ENCODE measurements around the gene CDK12.
"Not testable (repeated sequence)": the region's sequence is repeated elsewhere in the genome, so short reads cannot be mapped to it uniquely, and the experiment has no call there.

CDK12 gene

DNA sequence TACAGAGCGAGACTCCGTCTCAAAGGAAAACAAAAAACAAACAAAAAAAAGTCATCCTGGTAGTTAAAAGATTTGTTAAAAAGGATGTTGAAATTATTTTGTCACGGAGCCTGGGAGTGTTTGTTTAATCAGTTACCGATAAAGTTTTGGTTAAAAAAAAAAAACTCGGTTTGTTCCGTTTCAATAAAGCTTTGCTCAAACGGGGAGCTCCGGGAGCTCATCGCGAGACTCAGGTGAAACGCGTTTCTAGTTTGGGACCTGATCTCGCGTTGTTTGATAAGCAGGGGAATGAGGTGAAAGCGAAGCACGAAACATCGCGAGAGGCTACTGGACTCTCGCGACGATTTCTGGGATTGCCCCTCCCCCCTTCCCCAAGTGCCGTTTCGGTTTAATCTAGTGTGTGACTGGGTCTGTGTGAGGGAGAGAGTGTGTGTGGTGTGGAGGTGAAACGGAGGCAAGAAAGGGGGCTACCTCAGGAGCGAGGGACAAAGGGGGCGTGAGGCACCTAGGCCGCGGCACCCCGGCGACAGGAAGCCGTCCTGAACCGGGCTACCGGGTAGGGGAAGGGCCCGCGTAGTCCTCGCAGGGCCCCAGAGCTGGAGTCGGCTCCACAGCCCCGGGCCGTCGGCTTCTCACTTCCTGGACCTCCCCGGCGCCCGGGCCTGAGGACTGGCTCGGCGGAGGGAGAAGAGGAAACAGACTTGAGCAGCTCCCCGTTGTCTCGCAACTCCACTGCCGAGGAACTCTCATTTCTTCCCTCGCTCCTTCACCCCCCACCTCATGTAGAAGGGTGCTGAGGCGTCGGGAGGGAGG, at the start of gene CDK12:
CDK12 (plus strand) TSS at position 374 of the 813 bp plus-strand sequence. CDS start 586 bp downstream, outside the sequence.
- DNase-seq (ENCODE audit: low read depth) = peak; percentile 85

DNA sequence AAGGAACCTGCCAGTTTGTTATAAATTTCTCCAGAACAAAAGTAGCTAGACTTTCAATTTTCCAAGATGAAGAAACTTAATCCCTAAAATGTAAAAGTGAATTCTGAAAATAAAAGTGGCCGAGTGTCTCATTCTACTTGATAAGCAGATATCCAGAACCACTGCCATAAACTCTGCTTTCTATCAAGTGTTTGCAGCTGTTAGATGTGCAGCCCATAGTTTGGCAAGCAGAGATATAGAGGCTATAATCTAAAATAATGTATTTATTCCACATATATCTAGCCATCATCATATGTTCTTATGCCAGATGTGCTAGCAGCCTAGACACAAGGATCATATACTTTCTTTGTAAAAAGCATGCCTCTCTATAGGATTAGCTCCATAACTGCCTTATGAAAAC, 45.1 kb upstream of the CDK12 start:
- DNase-seq (ENCODE audit: low read depth) = no peak

DNA sequence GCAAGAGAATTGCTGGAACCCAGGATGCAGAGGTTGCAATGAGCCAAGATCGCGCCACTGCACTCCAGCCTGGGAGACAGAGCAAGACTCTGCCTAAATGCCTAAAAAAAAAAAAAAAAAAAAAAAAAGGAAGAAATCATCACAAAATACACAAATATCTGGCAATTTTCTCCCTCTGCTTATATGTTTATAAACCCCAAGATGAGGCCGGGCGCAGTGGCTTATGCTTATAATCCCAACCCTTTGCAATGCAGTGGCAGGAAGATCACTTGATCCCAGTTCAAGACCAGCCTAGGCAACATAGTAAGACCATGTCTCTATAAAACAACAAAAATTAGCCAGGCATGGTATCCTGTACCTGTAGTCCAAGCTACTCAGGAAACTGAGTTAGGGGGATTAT, 31.7 kb upstream of the CDK12 start:
- no peak for DNase-seq (ENCODE audit: low read depth)

DNA sequence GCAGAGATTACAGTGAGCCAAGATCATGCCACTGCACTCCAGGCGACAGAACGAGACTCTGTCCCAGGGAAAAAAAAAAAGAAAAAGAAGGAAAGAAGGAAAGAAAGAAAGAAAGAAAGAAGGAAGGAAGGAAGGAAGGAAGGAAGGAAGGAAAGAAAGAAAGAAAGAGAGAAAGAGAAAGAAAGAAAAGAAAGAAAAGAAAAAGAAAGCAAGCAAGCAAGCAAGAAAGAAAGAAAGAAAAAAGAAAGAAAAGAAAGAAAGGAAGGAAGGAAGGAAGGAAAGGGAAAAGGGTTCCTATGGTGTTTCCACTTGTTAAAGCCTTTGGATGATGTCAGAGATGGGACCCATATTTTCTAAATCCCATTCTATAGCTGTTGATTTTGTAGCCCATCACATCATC, 21.4 kb upstream of the CDK12 start:
- not testable (repeated sequence) for DNase-seq (ENCODE audit: low read depth)

DNA sequence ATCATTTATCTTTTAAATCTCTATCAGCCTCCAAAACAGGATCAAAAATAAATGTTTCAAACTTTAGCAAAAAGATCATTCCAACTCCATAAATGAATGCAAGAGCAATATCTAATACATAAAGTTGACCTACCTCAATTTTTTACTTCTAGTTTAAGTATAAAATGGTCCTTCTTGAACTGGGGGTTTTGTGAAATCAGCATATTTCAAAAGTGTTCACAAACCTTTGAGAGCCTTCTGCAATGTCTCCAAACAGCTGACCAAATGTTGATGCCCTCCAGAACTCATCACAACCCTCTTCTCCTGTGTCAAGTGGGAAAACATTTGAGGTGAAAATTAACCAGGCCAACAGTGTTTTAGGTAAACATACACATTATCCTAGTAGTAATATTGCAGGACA, 18.0 kb upstream of the CDK12 start:
- no peak for DNase-seq (ENCODE audit: low read depth)

DNA sequence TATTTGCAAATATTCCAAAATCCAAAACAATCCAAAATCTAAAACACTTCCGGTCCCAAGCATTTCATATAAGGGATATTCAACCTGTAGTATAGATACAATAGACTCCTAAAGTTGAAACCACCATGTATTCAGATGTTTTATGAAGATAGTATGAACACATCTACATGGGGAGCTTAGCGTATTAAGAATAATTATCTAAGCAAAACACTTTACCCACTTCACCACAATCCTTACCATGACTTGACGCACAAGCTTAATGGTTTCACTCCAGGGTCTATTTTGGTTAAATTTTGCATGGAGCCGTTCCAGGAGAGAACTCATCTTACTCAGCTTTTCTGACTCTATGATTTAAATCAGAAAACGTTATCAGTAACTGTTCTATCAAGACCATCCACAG, 13.7 kb upstream of the CDK12 start:
- DNase-seq (ENCODE audit: low read depth) = no peak

DNA sequence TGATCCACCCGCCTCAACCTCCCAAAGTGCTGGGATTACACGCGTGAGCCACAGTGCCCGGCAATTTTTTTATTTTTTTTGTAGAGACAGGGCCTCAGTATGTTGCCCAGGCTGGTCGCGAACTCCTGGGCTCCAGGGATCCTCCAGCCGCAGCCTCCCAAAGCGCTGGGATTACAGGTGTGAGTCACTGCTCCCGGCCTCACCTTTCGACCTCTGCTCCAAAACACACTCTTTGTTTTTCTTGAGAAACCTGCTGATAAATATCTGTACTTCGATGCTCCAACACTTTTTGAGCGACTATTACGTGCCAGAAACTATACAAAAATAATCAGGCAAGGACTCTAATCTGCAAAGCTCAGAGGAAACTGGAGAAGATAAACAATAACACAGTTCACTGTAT, 11.2 kb upstream of the CDK12 start:
- DNase-seq (ENCODE audit: low read depth) = no peak

DNA sequence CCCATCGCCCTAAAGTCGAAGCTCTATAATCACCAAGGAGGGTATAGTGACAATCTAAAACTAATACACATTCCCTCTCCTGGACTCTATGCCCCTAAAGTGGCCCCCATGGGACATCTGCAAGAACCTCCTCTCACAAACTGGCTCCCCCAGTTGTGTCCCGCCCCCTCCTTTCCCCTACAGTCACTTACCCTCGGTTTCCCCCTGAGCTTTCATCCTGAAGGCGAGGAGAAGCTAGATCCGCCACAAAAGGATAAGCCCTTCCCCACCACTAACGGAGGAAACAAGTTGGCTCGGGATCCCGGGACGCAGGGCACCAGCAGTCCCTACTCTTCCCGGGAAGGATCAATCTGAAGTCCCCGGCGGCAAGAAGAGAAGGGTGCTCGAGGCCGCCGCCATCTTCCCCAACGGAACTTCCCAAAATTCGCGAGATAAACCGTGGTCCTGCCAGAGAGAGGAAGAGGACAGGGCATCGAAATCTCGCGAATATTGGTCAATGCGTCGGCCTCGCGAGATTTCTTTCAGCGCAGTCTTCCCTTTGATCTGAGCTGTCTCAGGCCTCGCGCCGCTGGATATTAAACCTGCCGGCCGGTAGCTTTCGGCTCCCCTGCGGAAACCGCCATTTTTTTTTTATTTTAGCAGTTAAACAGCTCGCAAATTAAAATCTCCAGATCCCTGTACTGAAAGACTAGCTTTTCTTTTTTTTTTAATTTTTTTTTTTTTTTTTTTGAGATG, 10.3 kb upstream of the CDK12 start, which contains the start of gene MED1:
MED1 (minus strand) TSS at position 417 of the 735 bp plus-strand sequence; CDS start at position 216, 201 bp downstream.
- peak; percentile 83 for DNase-seq (ENCODE audit: low read depth)

DNA sequence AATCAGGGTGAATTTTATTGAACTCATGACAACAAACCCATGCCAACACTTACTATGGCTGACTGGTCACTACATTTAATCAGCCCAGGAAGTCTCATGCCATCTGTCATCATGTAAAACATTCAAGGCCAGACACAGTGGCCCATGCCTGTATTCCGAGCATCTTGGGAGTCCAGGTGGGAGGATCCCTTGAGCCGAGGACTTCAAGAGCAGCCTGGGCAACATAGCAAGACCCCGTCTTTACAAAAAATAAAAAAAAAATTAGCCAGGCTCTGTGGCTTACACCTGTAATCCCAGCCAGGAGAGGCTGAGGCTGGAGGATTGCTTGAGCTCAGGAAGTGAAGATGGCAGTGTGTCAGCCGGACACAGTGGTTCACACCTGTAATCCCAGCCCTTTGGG, 5.4 kb upstream of the CDK12 start:
- no peak for DNase-seq (ENCODE audit: low read depth)

DNA sequence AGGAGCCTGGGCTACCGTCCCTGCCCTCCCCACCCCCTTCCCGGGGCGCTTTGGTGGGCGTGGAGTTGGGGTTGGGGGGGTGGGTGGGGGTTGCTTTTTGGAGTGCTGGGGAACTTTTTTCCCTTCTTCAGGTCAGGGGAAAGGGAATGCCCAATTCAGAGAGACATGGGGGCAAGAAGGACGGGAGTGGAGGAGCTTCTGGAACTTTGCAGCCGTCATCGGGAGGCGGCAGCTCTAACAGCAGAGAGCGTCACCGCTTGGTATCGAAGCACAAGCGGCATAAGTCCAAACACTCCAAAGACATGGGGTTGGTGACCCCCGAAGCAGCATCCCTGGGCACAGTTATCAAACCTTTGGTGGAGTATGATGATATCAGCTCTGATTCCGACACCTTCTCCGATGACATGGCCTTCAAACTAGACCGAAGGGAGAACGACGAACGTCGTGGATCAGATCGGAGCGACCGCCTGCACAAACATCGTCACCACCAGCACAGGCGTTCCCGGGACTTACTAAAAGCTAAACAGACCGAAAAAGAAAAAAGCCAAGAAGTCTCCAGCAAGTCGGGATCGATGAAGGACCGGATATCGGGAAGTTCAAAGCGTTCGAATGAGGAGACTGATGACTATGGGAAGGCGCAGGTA, 762 bp downstream of the CDK12 start:
- peak; percentile 1 for DNase-seq (ENCODE audit: low read depth)

DNA sequence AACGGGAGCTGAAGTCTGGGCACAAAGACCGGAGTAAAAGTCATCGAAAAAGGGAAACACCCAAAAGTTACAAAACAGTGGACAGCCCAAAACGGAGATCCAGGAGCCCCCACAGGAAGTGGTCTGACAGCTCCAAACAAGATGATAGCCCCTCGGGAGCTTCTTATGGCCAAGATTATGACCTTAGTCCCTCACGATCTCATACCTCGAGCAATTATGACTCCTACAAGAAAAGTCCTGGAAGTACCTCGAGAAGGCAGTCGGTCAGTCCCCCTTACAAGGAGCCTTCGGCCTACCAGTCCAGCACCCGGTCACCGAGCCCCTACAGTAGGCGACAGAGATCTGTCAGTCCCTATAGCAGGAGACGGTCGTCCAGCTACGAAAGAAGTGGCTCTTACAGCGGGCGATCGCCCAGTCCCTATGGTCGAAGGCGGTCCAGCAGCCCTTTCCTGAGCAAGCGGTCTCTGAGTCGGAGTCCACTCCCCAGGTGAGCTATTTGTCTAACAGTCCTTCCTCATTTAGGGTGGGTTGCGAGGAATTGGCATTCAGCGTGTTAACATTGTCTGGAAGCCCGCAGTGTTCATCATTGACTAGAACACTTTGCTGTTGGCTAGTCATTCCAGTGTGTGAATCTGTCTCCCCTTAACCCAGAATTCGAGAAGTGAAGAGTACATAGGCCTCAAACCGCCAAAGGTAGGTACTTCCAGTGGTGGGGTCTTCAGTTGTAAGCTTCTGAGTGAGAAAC, 1.5 kb downstream of the CDK12 start:
- DNase-seq (ENCODE audit: low read depth) = no peak

DNA sequence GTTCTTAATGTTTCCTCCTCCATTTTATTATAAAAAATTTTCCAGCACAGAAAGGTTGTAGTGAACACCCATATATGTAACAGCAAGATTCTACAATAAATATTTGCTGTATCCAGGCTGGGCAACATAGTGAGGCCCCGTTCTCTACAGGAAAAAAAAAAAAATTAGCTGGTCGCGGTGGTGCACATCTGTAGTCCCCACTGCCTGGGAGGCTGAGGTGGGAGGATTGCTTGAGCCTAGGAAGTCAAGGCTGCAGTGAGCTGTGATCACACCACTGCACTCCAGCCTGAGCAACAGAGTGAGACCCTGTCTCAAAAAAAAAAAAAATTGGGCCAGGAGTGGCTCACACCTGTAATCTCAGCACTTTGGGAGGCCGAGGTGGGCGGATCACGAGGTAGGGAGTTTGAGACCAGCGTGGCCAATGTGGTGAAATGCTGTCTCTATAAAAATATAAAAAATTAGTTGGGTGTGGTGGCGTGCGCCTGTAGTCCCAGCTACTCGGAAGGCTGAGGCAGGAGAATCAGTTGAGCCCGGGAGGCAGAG, 3.4 kb downstream of the CDK12 start:
- DNase-seq (ENCODE audit: low read depth) = not testable (repeated sequence)

DNA sequence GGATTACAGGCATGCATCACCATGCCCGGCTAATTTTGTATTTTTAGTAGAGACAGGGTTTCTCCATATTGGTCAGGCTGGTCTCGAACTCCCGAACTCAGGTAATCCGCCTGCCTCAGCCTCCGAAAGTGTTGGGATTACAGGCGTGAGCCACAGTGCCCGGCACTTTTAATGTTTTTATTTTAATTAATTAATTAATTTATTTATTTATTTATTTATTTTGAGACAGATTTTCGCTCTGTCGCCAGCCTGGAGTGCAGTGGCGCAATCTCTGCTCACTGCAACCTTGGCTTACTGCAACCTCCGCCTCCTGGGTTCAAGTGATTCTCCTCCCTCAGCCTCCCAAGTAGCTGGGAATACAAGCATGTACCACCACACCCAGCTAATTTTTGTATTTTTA, 7.3 kb downstream of the CDK12 start:
- not testable (repeated sequence) for DNase-seq (ENCODE audit: low read depth)

DNA sequence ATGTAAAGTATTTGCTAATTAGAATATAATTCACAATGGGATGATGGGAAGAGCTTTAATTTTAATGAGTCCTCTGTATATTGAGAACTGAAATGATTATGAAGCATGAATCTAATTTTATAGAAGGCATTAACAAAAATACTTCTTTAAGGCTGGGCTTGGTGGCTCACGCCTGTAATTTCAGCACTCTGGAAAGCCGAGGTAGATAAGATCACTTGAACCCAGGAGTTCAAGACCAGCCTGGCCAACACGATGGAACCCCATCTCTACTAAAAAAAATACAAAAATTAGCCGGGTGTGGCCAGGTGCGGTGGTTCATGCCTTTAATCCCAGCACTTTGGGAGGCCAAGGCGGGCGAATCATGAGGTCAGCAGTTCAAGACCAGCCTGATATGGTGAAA, 12.0 kb downstream of the CDK12 start:
- DNase-seq (ENCODE audit: low read depth) = no peak

DNA sequence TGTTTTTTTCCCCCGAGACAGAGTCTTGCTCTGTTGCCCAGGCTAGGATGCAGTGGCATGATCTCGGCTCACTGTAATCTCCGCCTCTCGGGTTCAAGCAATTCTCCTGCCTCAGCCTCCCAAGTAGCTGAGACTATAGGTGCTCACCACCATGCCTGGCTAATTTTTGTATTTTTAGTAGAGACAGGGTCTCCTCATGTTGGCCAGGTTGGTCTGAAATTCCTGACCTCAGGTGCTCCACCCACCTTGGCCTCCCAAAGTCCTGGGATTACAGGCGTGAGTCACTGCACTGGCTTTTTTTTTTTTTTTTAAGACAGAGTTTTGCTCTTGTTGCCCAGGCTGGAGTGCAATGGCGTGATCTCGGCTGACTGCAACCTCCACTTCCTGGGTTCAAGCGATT, 18.3 kb downstream of the CDK12 start:
- DNase-seq (ENCODE audit: low read depth) = not testable (repeated sequence)

DNA sequence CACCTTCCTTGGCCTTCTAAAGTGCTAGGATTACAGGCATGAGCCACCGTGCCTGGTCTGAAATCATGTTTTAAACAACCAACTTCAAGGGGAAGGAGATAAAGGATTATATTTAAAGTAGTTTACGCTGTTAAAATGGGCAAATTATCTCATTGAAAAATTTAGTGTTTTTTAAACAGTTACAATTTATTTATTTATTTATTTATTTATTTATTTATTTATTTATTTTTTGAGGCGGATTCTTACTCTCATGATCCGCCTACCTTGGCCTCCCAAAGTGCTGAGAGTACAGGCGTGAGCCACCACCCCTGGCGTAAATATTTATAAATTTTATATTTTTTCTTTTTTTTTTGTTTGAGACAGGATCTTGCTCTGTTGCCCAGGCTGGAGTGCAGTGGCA, 22.2 kb downstream of the CDK12 start:
- no peak for DNase-seq (ENCODE audit: low read depth)

DNA sequence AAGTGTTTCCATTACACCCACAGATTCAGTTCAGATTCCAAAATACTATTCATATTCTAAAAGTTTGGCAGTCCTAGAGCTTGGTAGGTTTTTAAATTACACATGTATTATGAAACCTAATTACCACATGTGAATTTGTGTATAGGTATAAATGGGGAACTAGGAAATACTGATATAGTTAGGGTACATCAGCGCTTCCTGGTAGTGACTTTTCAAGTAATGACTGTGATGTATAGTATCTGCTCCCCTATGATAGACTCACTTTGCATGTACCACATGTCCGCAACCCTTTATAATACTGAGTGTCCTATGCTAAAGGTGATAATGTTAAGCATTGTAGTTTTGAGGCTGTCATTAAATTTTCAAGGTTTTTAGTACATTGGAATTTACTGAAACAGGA, 22.9 kb downstream of the CDK12 start:
- no peak for DNase-seq (ENCODE audit: low read depth)

DNA sequence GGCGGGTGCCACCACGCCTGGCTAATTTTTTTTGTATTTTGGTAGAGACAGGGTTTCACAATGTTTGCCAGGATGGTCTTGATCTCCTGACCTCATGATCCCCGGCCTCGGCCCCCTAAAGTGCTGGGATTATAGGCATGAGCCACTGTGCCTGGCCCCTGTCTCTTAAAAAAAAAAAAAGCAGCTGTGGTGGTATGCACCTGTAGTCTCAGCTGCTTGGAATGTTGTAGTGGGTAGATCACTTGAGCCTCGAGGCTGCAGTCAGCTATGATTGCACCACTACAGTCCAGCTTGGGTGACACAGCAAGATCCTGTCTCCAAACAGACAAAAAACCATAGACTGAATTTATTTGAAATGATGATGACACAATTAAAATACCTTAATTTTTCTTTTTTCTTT, 24.3 kb downstream of the CDK12 start:
- no peak for DNase-seq (ENCODE audit: low read depth)

DNA sequence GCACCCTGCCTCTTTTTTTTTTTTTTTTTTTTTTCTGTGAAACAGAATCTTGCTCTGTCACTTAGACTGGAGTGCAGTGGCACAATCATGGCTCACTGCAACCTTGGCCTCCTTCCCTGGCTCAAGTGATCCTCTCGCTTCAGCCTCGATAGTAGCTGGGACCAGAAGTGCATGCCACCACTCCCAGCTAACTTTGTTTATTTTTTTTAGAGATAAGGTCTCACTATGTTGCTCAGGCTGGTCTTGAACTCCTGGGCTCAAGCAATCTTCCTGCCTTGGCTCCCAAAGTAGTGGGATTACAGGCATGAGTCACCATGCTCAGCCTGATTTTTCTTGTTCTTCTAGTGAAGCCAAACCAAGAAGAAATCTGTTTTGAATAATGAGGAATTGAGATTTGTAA, 25.0 kb downstream of the CDK12 start:
- no peak for DNase-seq (ENCODE audit: low read depth)

DNA sequence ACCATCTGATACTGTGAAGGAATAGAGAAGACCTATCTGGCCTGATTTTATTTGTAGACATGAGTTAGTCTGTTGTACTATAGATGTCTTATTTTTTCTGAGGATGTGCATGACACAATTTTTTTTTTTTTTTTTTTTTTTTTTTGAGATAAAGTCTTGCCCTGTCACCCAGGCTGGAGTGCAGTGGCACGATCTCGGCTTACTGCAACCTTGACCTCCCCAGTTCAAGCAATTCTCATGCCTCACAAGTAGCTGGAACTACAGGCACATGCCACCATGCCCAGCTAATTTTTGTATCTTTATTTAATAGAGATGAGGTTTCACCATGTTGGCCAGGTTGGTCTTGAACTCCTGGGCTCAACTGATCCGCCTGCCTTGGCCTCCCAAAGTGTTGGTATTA, 26.2 kb downstream of the CDK12 start:
- DNase-seq (ENCODE audit: low read depth) = not testable (repeated sequence)

DNA sequence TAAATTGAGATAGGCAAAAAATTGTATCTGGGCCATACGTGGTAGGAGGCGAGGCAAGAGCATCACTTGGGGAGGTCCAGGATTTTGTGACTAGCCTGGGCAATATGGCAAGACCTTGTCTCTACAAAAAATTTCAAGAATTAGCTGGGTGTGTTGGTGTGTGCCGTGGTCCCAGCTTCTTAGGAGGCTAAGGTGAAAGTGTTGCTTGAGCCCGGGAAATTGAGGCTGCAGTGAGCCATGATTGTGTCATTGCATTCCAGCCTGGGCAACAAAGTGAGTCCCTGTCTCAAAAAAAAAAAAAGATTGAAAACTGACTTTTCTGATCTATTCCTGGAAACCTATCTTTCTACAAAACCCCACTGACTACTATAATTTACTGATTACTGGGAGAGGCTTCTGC, 26.7 kb downstream of the CDK12 start:
- no peak for DNase-seq (ENCODE audit: low read depth)

DNA sequence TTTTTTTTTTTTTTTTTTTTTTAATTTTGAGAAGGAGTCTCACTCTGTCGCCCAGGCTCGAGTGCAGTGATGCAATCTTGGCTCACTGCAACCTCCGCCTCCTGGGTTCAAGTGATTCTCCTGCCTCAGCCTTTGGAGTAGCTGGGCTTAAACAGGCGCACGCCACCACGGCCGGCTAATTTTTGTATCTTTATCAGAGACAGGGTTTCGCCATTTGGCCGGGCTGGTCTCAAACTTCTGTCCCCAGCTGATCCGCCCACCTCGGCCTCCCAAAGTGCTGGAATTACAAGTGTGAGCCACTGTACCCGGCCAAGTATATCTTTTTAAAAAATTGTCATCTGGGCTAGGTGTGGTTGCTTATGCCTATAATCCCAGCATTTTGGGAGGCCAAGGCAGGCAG, 35.6 kb downstream of the CDK12 start:
- DNase-seq (ENCODE audit: low read depth) = not testable (repeated sequence)
